ENCODE data around the gene MYOZ2. TPM values are rescaled to one million over a fixed set of nuclear protein-coding genes. Genes with fewer than 3 reads are reported as not detected.

The MYOZ2 gene
- total and polyA plus RNA-seq, 2 experiments from 2014 or later: 18.0 to 54.0 TPM

GRCh38 chr4:119232286-119232685, 96.7 kb downstream of the MYOZ2 start:
- no peak for DNase-seq (ENCODE audit: low read depth in 1 of 2, low spot score in 1 of 2)
- Histone ChIP-seq H3K4me1 (ENCODE audit: low read depth) (peaks cover 16% of the 10 kb centered on the region), H3K9me3 (ENCODE audit: low read depth) (no peaks in the 10 kb centered on the region), H3K4me3 (no peak overlapping the region), H3K27ac (no peak overlapping the region), H3K27me3 (no peaks in the 10 kb centered on the region), H3K36me3 (peaks cover 18% of the 10 kb centered on the region)
- TF ChIP-seq CTCF (IDR thresholded peaks at IDR 0.05; ENCODE audit: low read depth, low read length): no peak

DNA sequence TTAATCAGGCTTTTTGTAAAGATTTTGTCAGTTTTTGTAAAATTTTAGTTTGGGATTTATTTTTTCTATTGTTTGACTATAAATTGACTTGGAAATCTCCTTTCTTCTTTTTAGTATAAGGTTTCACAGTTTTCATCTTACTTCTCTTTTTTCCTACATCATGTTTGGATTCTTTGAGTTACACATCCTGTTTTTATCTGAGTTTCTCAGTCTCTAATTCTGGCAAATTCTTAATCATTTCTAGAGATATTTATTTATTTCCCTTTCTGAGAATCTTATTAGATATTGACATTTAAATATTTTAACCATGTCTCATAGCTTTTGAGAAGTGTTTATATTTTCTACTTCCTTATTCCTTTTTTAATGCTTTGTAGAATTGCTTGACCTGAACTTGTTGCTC, 97.6 kb downstream of the MYOZ2 start:
- TF ChIP-seq CTCF (IDR thresholded peaks at IDR 0.05; ENCODE audit: low read depth, low read length): no peak
- Histone ChIP-seq H3K36me3 (peaks cover 18% of the 10 kb centered on the region), H3K27me3 (no peaks in the 10 kb centered on the region), H3K4me1 (ENCODE audit: low read depth) (peaks cover 8% of the 10 kb centered on the region), H3K4me3 (no peak overlapping the region), H3K27ac (no peak overlapping the region), H3K9me3 (ENCODE audit: low read depth) (no peaks in the 10 kb centered on the region)
- no peak for DNase-seq (ENCODE audit: low read depth in 1 of 2, low spot score in 1 of 2)

DNA sequence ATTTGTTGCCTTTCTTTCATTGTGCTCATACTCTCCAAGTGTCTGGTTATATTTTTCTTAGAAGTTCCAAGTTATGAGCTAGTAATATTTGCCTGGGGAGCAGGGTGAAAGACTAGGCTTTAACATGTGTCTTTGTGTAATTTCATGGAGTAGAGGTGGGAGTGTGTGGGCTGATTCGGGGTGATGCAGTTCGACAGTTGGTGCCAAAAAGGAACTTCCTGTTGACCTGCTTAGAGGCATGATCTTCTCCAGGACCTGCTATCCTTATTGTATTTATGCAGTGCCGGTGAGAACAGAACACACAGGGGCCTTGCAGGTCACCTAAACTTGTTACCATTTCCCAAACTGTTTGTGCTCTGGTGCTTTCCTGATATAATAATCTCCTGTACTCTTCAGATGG, 98.1 kb downstream of the MYOZ2 start:
- no peak for TF ChIP-seq CTCF (IDR thresholded peaks at IDR 0.05; ENCODE audit: low read depth, low read length)
- peak in 1 of 2 donors; percentile 46 for DNase-seq (ENCODE audit: low read depth in 1 of 2, low spot score in 1 of 2)
- peaks cover 18% of the 10 kb centered on the region for H3K36me3 ChIP-seq

GRCh38 chr4:119237201-119237600, 101.6 kb downstream of the MYOZ2 start:
- no peaks in the 10 kb centered on the region for H3K27me3 ChIP-seq
- TF ChIP-seq CTCF (IDR thresholded peaks at IDR 0.05; ENCODE audit: low read depth, low read length): no peak
- H3K9me3 ChIP-seq (ENCODE audit: low read depth): no peaks in the 10 kb centered on the region
- H3K27ac ChIP-seq: no peak overlapping the region
- peaks cover 8% of the 10 kb centered on the region for H3K4me1 ChIP-seq (ENCODE audit: low read depth)
- peaks cover 29% of the 10 kb centered on the region for H3K36me3 ChIP-seq
- no peak overlapping the region for H3K4me3 ChIP-seq
- no peak for DNase-seq (ENCODE audit: low read depth in 1 of 2, low spot score in 1 of 2)

More for the DNA sequence above, 98.1 kb downstream of the MYOZ2 start:
- Histone ChIP-seq H3K4me1 (ENCODE audit: low read depth) (peaks cover 8% of the 10 kb centered on the region), H3K4me3 (no peak overlapping the region), H3K27ac (no peak overlapping the region), H3K9me3 (ENCODE audit: low read depth) (no peaks in the 10 kb centered on the region), H3K27me3 (no peaks in the 10 kb centered on the region)

Other genes starting within 250 kb of the MYOZ2 start
- 35.6 and 43.5 TPM in 2 replicates for gene SYNPO2, start 247.0 kb upstream of the MYOZ2 start, total RNA-seq
- gene SYNPO2, start 247.0 kb upstream of the MYOZ2 start, polyA plus RNA-seq: 10.0 and 14.7 TPM in 2 replicates
- 17.8 and 28.1 TPM in 2 replicates for gene USP53, start 76.9 kb downstream of the MYOZ2 start, total RNA-seq
- gene USP53, start 76.9 kb downstream of the MYOZ2 start, polyA plus RNA-seq: 14.1 and 21.8 TPM in 2 replicates
- 5.5 and 6.0 TPM in 2 replicates for gene FABP2, start 186.3 kb downstream of the MYOZ2 start, total RNA-seq
- 9.9 and 12.4 TPM in 2 replicates for gene FABP2, start 186.3 kb downstream of the MYOZ2 start, polyA plus RNA-seq

All from cardiac muscle cell (in vitro differentiated cells and primary cell).